Measurements from ENCODE around the gene KPNB1. TPM values are rescaled to one million over a fixed set of nuclear protein-coding genes. Genes with fewer than 3 reads are reported as not detected.

Gene KPNB1
- total and polyA plus RNA-seq, 5 experiments from 2014 or later = 22.8 to 252 (median 32.2) TPM

- DNase-seq (no peak), ATAC-seq (no peak)
- Mint-ChIP-seq H3K27me3 (no peaks in the 10 kb centered on the region), H3K9me3 (no peaks in the 10 kb centered on the region), H3K4me3 (no peak overlapping the region), H3K27ac (peak overlapping the region in 2 of 10 donors; percentile 28 to 43), H3K4me1 (peaks cover 0 to 21% (median 14%) of the 10 kb centered on the region in 4 donors), H3K36me3 (no peaks in the 10 kb centered on the region)
- POLR2A ChIA-PET = interaction anchor here (0.6 kb wide), 1 partner anchor 19 kb away, joined by 3 read pairs; no protein-coding TSS in a partner anchor
These were observed 6.6 kb upstream of the KPNB1 start for GRCh38 chr17:47643116-47643515.

- Mint-ChIP-seq H3K36me3 (no peaks in the 10 kb centered on the region), H3K4me3 (no peak overlapping the region), H3K27me3 (no peaks in the 10 kb centered on the region), H3K27ac (peak overlapping the region in 1 of 10 donors; percentile 23), H3K9me3 (peaks cover 0 to under 1% (median 0%) of the 10 kb centered on the region in 9 donors), H3K4me1 (peaks cover 11 to 32% (median 20%) of the 10 kb centered on the region in 4 donors)
- DNase-seq (no peak), ATAC-seq (no peak)
- POLR2A ChIA-PET = no interaction called here
These were observed 5.4 kb upstream of the KPNB1 start for GRCh38 chr17:47644324-47644723.

- DNase-seq = peak in 3 of 10 donors; percentile 31 to 79 (median 33)
- peak overlapping the region; percentile 90 to 100 (median 98) for H3K4me3 Mint-ChIP-seq
- peak; percentile 8 to 11 for ATAC-seq
These were observed 329 bp downstream of the KPNB1 start for GRCh38 chr17:47649972-47650524.

GRCh38 chr17:47650525-47651522, 1.1 kb downstream of the KPNB1 start:
- peaks cover 0 to 47% (median 16%) of the 10 kb centered on the region in 3 donors for H3K36me3 Mint-ChIP-seq
- H3K4me1 Mint-ChIP-seq = peaks cover 32 to 76% (median 64%) of the 10 kb centered on the region in 4 donors
- H3K27ac Mint-ChIP-seq = peak overlapping the region; percentile 57 to 96 (median 90)
- H3K9me3 Mint-ChIP-seq = peaks cover 0 to 2% (median 0%) of the 10 kb centered on the region in 9 donors
- POLR2A ChIA-PET = interaction anchor here (0.6 to 5.3 kb wide), 14 partner anchors 10 to 590 kb away, joined by 3 to 88 read pairs (median 6); partner anchors contain the start of genes EFCAB13, PNPO, SP2 and TBKBP1
- peak; percentile 48 for ATAC-seq
- H3K4me3 Mint-ChIP-seq = peak overlapping the region; percentile 89 to 100 (median 92)
- H3K27me3 Mint-ChIP-seq = no peaks in the 10 kb centered on the region
- DNase-seq = peak; percentile 81 to 95 (median 86)

More at GRCh38 chr17:47649972-47650524, 329 bp downstream of the KPNB1 start:
- Mint-ChIP-seq H3K27ac (peak overlapping the region; percentile 91 to 99 (median 98)), H3K4me1 (peaks cover 30 to 68% (median 58%) of the 10 kb centered on the region in 4 donors), H3K36me3 (peaks cover 0 to 39% (median 12%) of the 10 kb centered on the region in 3 donors), H3K9me3 (peaks cover 0 to 2% (median 0%) of the 10 kb centered on the region in 9 donors), H3K27me3 (no peaks in the 10 kb centered on the region)
- POLR2A ChIA-PET = interaction anchor here (0.6 to 5.3 kb wide), 20 partner anchors 11 to 482 kb away, joined by 3 to 88 read pairs (median 6); partner anchors contain the start of genes EFCAB13, LRRC46, MRPL10 and PNPO

- H3K27ac Mint-ChIP-seq = peak overlapping the region in 9 of 10 donors; percentile 31 to 96 (median 63)
- peak overlapping the region in 9 of 10 donors; percentile 12 to 95 (median 89) for H3K4me3 Mint-ChIP-seq
- no peaks in the 10 kb centered on the region for H3K27me3 Mint-ChIP-seq
- H3K36me3 Mint-ChIP-seq = peaks cover 0 to 55% (median 21%) of the 10 kb centered on the region in 3 donors
- H3K4me1 Mint-ChIP-seq = peaks cover 33 to 76% (median 66%) of the 10 kb centered on the region in 4 donors
- ATAC-seq (no peak), DNase-seq (no peak)
- POLR2A ChIA-PET = interaction anchor here (1.6 to 5.3 kb wide), 4 partner anchors 10 to 244 kb away, joined by 4 to 88 read pairs (median 6); partner anchors contain the start of gene SP2
- H3K9me3 Mint-ChIP-seq = peaks cover 0 to 2% (median 0%) of the 10 kb centered on the region in 9 donors
These were observed 2.0 kb downstream of the KPNB1 start for GRCh38 chr17:47651704-47652103.

GRCh38 chr17:47652570-47652969, 2.9 kb downstream of the KPNB1 start:
- Mint-ChIP-seq H3K27ac (peak overlapping the region in 6 of 10 donors; percentile 58 to 83 (median 70)), H3K9me3 (peaks cover 0 to 2% (median 0%) of the 10 kb centered on the region in 9 donors), H3K27me3 (no peaks in the 10 kb centered on the region), H3K4me3 (peak overlapping the region in 3 of 10 donors; percentile 1 to 52 (median 36)), H3K36me3 (peaks cover 3 to 64% (median 28%) of the 10 kb centered on the region in 3 donors), H3K4me1 (peaks cover 31 to 75% (median 64%) of the 10 kb centered on the region in 4 donors)
- ATAC-seq = no peak
- POLR2A ChIA-PET = interaction anchor here (5.3 kb wide), 1 partner anchor 9 kb away, joined by 88 read pairs; no protein-coding TSS in a partner anchor
- no peak for DNase-seq

- POLR2A ChIA-PET = interaction anchor here (0.6 to 0.7 kb wide), 2 partner anchors 32 to 156 kb away, joined by 3 to 4 read pairs; no protein-coding TSS in a partner anchor
- H3K27ac Mint-ChIP-seq = peak overlapping the region in 4 of 10 donors; percentile 34 to 83 (median 74)
- H3K36me3 Mint-ChIP-seq = peaks cover 5 to 70% (median 33%) of the 10 kb centered on the region in 3 donors
These were observed 3.7 kb downstream of the KPNB1 start for GRCh38 chr17:47653442-47653841.

GRCh38 chr17:47654991-47655390, 5.3 kb downstream of the KPNB1 start:
- DNase-seq = no peak

More at GRCh38 chr17:47653442-47653841, 3.7 kb downstream of the KPNB1 start:
- Mint-ChIP-seq H3K4me1 (peaks cover 34 to 74% (median 64%) of the 10 kb centered on the region in 4 donors), H3K4me3 (peak overlapping the region in 1 of 10 donors; percentile 52), H3K27me3 (no peaks in the 10 kb centered on the region), H3K9me3 (peaks cover 0 to 2% (median 0%) of the 10 kb centered on the region in 9 donors)
- ATAC-seq (no peak), DNase-seq (no peak)

GRCh38 chr17:47660064-47660492, 10.4 kb downstream of the KPNB1 start:
- POLR2A ChIA-PET = interaction anchor here (7.0 kb wide), 1 partner anchor 10 kb away, joined by 88 read pairs; the partner anchor contains the start of gene KPNB1
- peaks cover 9 to 87% (median 37%) of the 10 kb centered on the region in 3 donors for H3K36me3 Mint-ChIP-seq
- H3K27ac Mint-ChIP-seq = peak overlapping the region; percentile 53 to 98 (median 92)

More at GRCh38 chr17:47654991-47655390, 5.3 kb downstream of the KPNB1 start:
- no peaks in the 10 kb centered on the region for H3K9me3 Mint-ChIP-seq
- POLR2A ChIA-PET = interaction anchor here (0.5 kb wide), 1 partner anchor 43 kb away, joined by 4 read pairs; no protein-coding TSS in a partner anchor
- H3K27ac Mint-ChIP-seq = peak overlapping the region in 9 of 10 donors; percentile 3 to 84 (median 62)
- no peak for ATAC-seq
- H3K27me3 Mint-ChIP-seq = no peaks in the 10 kb centered on the region
- H3K4me1 Mint-ChIP-seq = peaks cover 32 to 72% (median 62%) of the 10 kb centered on the region in 4 donors
- H3K4me3 Mint-ChIP-seq = peak overlapping the region in 1 of 10 donors; percentile 3
- peaks cover 5 to 80% (median 38%) of the 10 kb centered on the region in 3 donors for H3K36me3 Mint-ChIP-seq

GRCh38 chr17:47663912-47664623, 14.3 kb downstream of the KPNB1 start:
- peak; percentile 24 to 75 (median 58) for DNase-seq
- H3K27me3 Mint-ChIP-seq = no peaks in the 10 kb centered on the region
- no peaks in the 10 kb centered on the region for H3K9me3 Mint-ChIP-seq
- H3K36me3 Mint-ChIP-seq = peaks cover 4 to 88% (median 26%) of the 10 kb centered on the region in 3 donors
- POLR2A ChIA-PET = interaction anchor here (0.6 to 7.0 kb wide), 3 partner anchors 14 to 440 kb away, joined by 3 to 88 read pairs (median 3); partner anchors contain the start of gene KPNB1
- peaks cover 10 to 31% (median 20%) of the 10 kb centered on the region in 4 donors for H3K4me1 Mint-ChIP-seq
- ATAC-seq = peak; percentile 63 to 73
- peak overlapping the region in 9 of 10 donors; percentile 27 to 88 (median 70) for H3K27ac Mint-ChIP-seq
- peak overlapping the region in 1 of 10 donors; percentile 2 for H3K4me3 Mint-ChIP-seq

More at GRCh38 chr17:47660064-47660492, 10.4 kb downstream of the KPNB1 start:
- ATAC-seq (peak; percentile 83 to 89), DNase-seq (peak in 3 of 10 donors; percentile 56 to 69 (median 61))
- H3K4me3 Mint-ChIP-seq = peak overlapping the region; percentile 59 to 91 (median 80)
- H3K4me1 Mint-ChIP-seq = peaks cover 19 to 52% (median 39%) of the 10 kb centered on the region in 4 donors
- no peaks in the 10 kb centered on the region for H3K9me3 Mint-ChIP-seq
- no peaks in the 10 kb centered on the region for H3K27me3 Mint-ChIP-seq

- POLR2A ChIA-PET = interaction anchor here (0.8 to 7.0 kb wide), 2 partner anchors 15 to 33 kb away, joined by 3 to 88 read pairs; partner anchors contain the start of gene KPNB1
- DNase-seq = no peak
- H3K4me3 Mint-ChIP-seq = peak overlapping the region in 1 of 10 donors; percentile 2
- H3K9me3 Mint-ChIP-seq = no peaks in the 10 kb centered on the region
- peaks cover 6 to 91% (median 26%) of the 10 kb centered on the region in 3 donors for H3K36me3 Mint-ChIP-seq
- peaks cover 10 to 29% (median 21%) of the 10 kb centered on the region in 4 donors for H3K4me1 Mint-ChIP-seq
- H3K27ac Mint-ChIP-seq = peak overlapping the region in 8 of 10 donors; percentile 27 to 88 (median 68)
- H3K27me3 Mint-ChIP-seq = no peaks in the 10 kb centered on the region
- no peak for ATAC-seq
These were observed 14.9 kb downstream of the KPNB1 start for GRCh38 chr17:47664624-47664941.

Data from naive thymus-derived CD8-positive, alpha-beta T cell (primary cell).